Measurements from ENCODE around the gene ST8SIA1.

Gene ST8SIA1

GRCh38 chr12:22254478-22254877 is 80.0 kb downstream of the ST8SIA1 start:
- no peak overlapping the region for H3K27ac ChIP-seq (replicated peaks)
- DNase-seq (ENCODE audit: low read depth in 1 of 2, low spot score in 1 of 2), result no peak
- no peak for TF ChIP-seq GABPA (IDR thresholded peaks at IDR 0.05; ENCODE audit: low read depth)
- TF ChIP-seq POLR2AphosphoS5 (IDR thresholded peaks at IDR 0.05; ENCODE audit: low read depth), result no peak
- no peak overlapping the region for H3K4me3 ChIP-seq (replicated peaks; ENCODE audit: insufficient read depth, low read length)
- no peaks in the 10 kb centered on the region for H3K27me3 ChIP-seq (ENCODE audit: insufficient read depth, poor library complexity, severe bottlenecking)

- DNase-seq (ENCODE audit: low read depth in 1 of 2, low spot score in 1 of 2), result no peak
Observed at GRCh38 chr12:22252057-22252456, 82.5 kb downstream of the ST8SIA1 start.

GRCh38 chr12:22250762-22251161 is 83.7 kb downstream of the ST8SIA1 start:
- Histone ChIP-seq H3K27me3 (ENCODE audit: insufficient read depth, poor library complexity, severe bottlenecking) (no peaks in the 10 kb centered on the region), H3K27ac (replicated peaks) (no peak overlapping the region), H3K4me3 (replicated peaks; ENCODE audit: insufficient read depth, low read length) (no peak overlapping the region)
- TF ChIP-seq REST (IDR thresholded peaks at IDR 0.05; ENCODE audit: insufficient replicate concordance, low read depth) (no peak), CTCF (IDR thresholded peaks at IDR 0.05; ENCODE audit: insufficient read depth, low read length) (no peak), POLR2AphosphoS5 (IDR thresholded peaks at IDR 0.05; ENCODE audit: low read depth) (no peak), SPI1 (IDR thresholded peaks at IDR 0.05; ENCODE audit: borderline replicate concordance, low read depth) (no peak), GABPA (IDR thresholded peaks at IDR 0.05; ENCODE audit: low read depth) (no peak)
- DNase-seq (ENCODE audit: low read depth in 1 of 2, low spot score in 1 of 2), result peak in 1 of 2 experiments; percentile 10

More at GRCh38 chr12:22252057-22252456, 82.5 kb downstream of the ST8SIA1 start:
- TF ChIP-seq SPI1 (IDR thresholded peaks at IDR 0.05; ENCODE audit: borderline replicate concordance, low read depth), result no peak
- TF ChIP-seq GABPA (IDR thresholded peaks at IDR 0.05; ENCODE audit: low read depth), result no peak
- no peaks in the 10 kb centered on the region for H3K27me3 ChIP-seq (ENCODE audit: insufficient read depth, poor library complexity, severe bottlenecking)
- H3K4me3 ChIP-seq (replicated peaks; ENCODE audit: insufficient read depth, low read length), result no peak overlapping the region
- H3K27ac ChIP-seq (replicated peaks), result no peak overlapping the region

GRCh38 chr12:22248571-22249115 is 85.9 kb downstream of the ST8SIA1 start:
- Histone ChIP-seq H3K4me3 (replicated peaks; ENCODE audit: insufficient read depth, low read length) (no peak overlapping the region), H3K27ac (replicated peaks) (no peak overlapping the region), H3K27me3 (ENCODE audit: insufficient read depth, poor library complexity, severe bottlenecking) (no peaks in the 10 kb centered on the region)
- TF ChIP-seq CTCF (IDR thresholded peaks at IDR 0.05; ENCODE audit: insufficient read depth, low read length), result no peak
- DNase-seq (ENCODE audit: low read depth in 1 of 2, low spot score in 1 of 2), result no peak

GRCh38 chr12:22248121-22248520 is 86.4 kb downstream of the ST8SIA1 start:
- no peak for DNase-seq (ENCODE audit: low read depth in 1 of 2, low spot score in 1 of 2)
- TF ChIP-seq CTCF (IDR thresholded peaks at IDR 0.05; ENCODE audit: insufficient read depth, low read length), result no peak
- no peak for TF ChIP-seq SPI1 (IDR thresholded peaks at IDR 0.05; ENCODE audit: borderline replicate concordance, low read depth)
- TF ChIP-seq POLR2AphosphoS5 (IDR thresholded peaks at IDR 0.05; ENCODE audit: low read depth), result no peak
- TF ChIP-seq REST (IDR thresholded peaks at IDR 0.05; ENCODE audit: insufficient replicate concordance, low read depth), result no peak
- TF ChIP-seq GABPA (IDR thresholded peaks at IDR 0.05; ENCODE audit: low read depth), result no peak
- Histone ChIP-seq H3K27ac (replicated peaks) (no peak overlapping the region), H3K27me3 (ENCODE audit: insufficient read depth, poor library complexity, severe bottlenecking) (no peaks in the 10 kb centered on the region), H3K4me3 (replicated peaks; ENCODE audit: insufficient read depth, low read length) (no peak overlapping the region)

All from HL-60 (cell line).